ENCODE measurements around the gene DTHD1.

The DTHD1 gene

GRCh38 chr4:36249610-36250009 is 31.8 kb upstream of the DTHD1 start:
- no peak for TF ChIP-seq POLR2AphosphoS5 (IDR thresholded peaks at IDR 0.05; ENCODE audit: low read depth, low read length)
- TF ChIP-seq REST (IDR thresholded peaks at IDR 0.05; ENCODE audit: insufficient read depth in 1 of 2, low read depth in 2 of 2, low read length in 2 of 2), result no peak
- no peak for TF ChIP-seq SIN3A (IDR thresholded peaks at IDR 0.05; ENCODE audit: borderline replicate concordance, insufficient read depth, low read length)
- TF ChIP-seq TAF1 (IDR thresholded peaks at IDR 0.05; ENCODE audit: borderline replicate concordance, insufficient read depth, low read length), result no peak
- TF ChIP-seq FOXP2 (optimal IDR thresholded peaks at IDR 0.05; ENCODE audit: borderline replicate concordance, extremely low read depth, extremely low read length, insufficient read depth), result no peak

GRCh38 chr4:36251983-36252382 is 29.4 kb upstream of the DTHD1 start:
- no peak for TF ChIP-seq FOXP2 (optimal IDR thresholded peaks at IDR 0.05; ENCODE audit: borderline replicate concordance, extremely low read depth, extremely low read length, insufficient read depth)
- no peak for TF ChIP-seq TAF1 (IDR thresholded peaks at IDR 0.05; ENCODE audit: borderline replicate concordance, insufficient read depth, low read length)
- no peak for TF ChIP-seq SIN3A (IDR thresholded peaks at IDR 0.05; ENCODE audit: borderline replicate concordance, insufficient read depth, low read length)
- no peak for TF ChIP-seq POLR2AphosphoS5 (IDR thresholded peaks at IDR 0.05; ENCODE audit: low read depth, low read length)
- no peak for TF ChIP-seq REST (IDR thresholded peaks at IDR 0.05; ENCODE audit: insufficient read depth in 1 of 2, low read depth in 2 of 2, low read length in 2 of 2)

GRCh38 chr4:36254371-36254770 is 27.0 kb upstream of the DTHD1 start:
- TF ChIP-seq POLR2AphosphoS5 (IDR thresholded peaks at IDR 0.05; ENCODE audit: low read depth, low read length) (no peak), TAF1 (IDR thresholded peaks at IDR 0.05; ENCODE audit: borderline replicate concordance, insufficient read depth, low read length) (no peak), FOXP2 (optimal IDR thresholded peaks at IDR 0.05; ENCODE audit: borderline replicate concordance, extremely low read depth, extremely low read length, insufficient read depth) (no peak), SIN3A (IDR thresholded peaks at IDR 0.05; ENCODE audit: borderline replicate concordance, insufficient read depth, low read length) (no peak), REST (IDR thresholded peaks at IDR 0.05; ENCODE audit: insufficient read depth in 1 of 2, low read depth in 2 of 2, low read length in 2 of 2) (no peak)

GRCh38 chr4:36255577-36255976 is 25.8 kb upstream of the DTHD1 start:
- TF ChIP-seq TAF1 (IDR thresholded peaks at IDR 0.05; ENCODE audit: borderline replicate concordance, insufficient read depth, low read length), result no peak
- TF ChIP-seq REST (IDR thresholded peaks at IDR 0.05; ENCODE audit: insufficient read depth in 1 of 2, low read depth in 2 of 2, low read length in 2 of 2), result no peak
- no peak for TF ChIP-seq SIN3A (IDR thresholded peaks at IDR 0.05; ENCODE audit: borderline replicate concordance, insufficient read depth, low read length)
- no peak for TF ChIP-seq FOXP2 (optimal IDR thresholded peaks at IDR 0.05; ENCODE audit: borderline replicate concordance, extremely low read depth, extremely low read length, insufficient read depth)
- TF ChIP-seq POLR2AphosphoS5 (IDR thresholded peaks at IDR 0.05; ENCODE audit: low read depth, low read length), result no peak

GRCh38 chr4:36256398-36256891 is 25.0 kb upstream of the DTHD1 start:
- no peak for TF ChIP-seq REST (IDR thresholded peaks at IDR 0.05; ENCODE audit: insufficient read depth in 1 of 2, low read depth in 2 of 2, low read length in 2 of 2)
- TF ChIP-seq FOXP2 (optimal IDR thresholded peaks at IDR 0.05; ENCODE audit: borderline replicate concordance, extremely low read depth, extremely low read length, insufficient read depth), result no peak
- TF ChIP-seq SIN3A (IDR thresholded peaks at IDR 0.05; ENCODE audit: borderline replicate concordance, insufficient read depth, low read length), result no peak
- no peak for TF ChIP-seq POLR2AphosphoS5 (IDR thresholded peaks at IDR 0.05; ENCODE audit: low read depth, low read length)
- no peak for TF ChIP-seq TAF1 (IDR thresholded peaks at IDR 0.05; ENCODE audit: borderline replicate concordance, insufficient read depth, low read length)

Data from PFSK-1 (cell line).